HuH-7 (cell line): ENCODE data around the gene ZDHHC16.
"Not testable (repeated sequence)": the region's sequence is repeated elsewhere in the genome, so short reads cannot be mapped to it uniquely, and the experiment has no call there.

Experiments
- DNase-seq: peaks from one replicate; pipeline ENCODE4 v3.0.0; 2011; ENCODE audit warnings: low spot score

The ZDHHC16 gene

GRCh38 chr10:97434557-97434956, 11.4 kb upstream of the ZDHHC16 start:
- DNase-seq, result no peak

GRCh38 chr10:97435211-97435610, 10.8 kb upstream of the ZDHHC16 start:
- DNase-seq, result no peak

DNA sequence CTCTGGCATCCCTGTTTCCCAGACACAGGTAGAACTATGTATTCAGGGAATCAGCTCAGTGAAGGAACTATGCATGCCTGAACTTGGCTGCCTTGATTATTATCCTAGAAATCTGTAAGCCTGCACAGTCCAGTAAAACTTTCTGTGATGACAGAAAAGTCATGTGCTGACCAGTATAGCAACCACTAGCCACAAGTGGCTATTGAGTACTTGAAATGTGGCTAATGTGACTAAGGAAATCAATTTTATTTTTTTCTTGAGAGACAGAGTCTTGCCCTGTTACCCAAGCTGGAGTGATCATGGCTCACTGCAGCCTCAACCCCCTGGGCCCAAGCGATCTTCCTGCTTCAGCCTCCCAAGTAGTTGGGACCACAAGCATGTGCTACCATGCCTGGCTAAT, 3.7 kb upstream of the ZDHHC16 start:
- no peak for DNase-seq

GRCh38 chr10:97444212-97444611, 1.8 kb upstream of the ZDHHC16 start:
- no peak for DNase-seq

DNA sequence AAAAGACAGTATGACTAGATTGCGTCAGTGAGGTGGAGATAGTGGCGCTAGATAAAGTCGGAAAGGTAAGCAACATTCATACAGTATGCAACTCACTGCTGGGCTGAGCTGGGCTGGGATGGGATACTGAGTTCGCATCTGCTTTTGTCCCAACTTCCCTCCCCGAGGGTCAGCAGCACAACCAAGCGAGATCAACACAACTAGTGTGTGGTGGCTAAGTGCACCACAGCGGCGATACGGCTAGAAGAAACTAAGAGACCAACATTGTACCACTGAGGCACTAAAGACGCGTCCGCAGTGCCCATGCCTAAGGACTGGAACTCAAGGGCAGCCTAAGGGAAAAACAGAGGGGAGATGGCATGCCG, 636 bp upstream of the ZDHHC16 start:
- DNase-seq, result no peak

GRCh38 chr10:97450828-97451227, 4.9 kb downstream of the ZDHHC16 start:
- DNase-seq, result no peak

DNA sequence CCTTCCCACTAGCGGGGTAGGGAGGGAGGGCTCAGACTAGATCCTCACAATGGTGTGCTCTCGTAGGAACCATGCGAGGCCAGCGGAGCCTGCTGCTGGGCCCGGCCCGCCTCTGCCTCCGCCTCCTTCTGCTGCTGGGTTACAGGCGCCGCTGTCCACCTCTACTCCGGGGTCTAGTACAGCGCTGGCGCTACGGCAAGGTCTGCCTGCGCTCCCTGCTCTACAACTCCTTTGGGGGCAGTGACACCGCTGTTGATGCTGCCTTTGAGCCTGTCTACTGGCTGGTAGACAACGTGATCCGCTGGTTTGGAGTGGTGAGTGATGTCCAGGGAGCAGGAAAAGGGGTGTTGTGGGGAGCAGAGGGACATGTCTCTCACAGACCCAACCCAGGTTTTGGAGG, 5.6 kb downstream of the ZDHHC16 start:
- DNase-seq, result no peak

DNA sequence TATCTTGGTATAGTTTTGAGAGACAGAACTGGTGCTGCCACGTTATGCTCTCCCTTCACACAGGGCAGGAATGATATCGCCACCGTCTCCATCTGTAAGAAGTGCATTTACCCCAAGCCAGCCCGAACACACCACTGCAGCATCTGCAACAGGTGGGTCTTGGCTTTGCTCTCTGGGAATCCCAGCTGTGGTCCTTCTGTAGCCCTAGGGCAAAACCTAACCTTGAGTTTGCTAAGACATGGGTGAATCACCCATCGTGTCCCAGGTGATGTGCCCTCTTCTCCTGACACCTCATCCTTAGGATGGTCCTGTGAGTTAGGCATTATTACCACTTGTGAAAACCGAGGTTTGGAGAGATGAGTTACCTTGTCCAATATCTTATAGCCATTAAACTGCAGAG, 6.4 kb downstream of the ZDHHC16 start:
- no peak for DNase-seq

- DNase-seq, result no peak
Measured at GRCh38 chr10:97454330-97455036, 8.5 kb downstream of the ZDHHC16 start.

- DNase-seq, result no peak
Measured at GRCh38 chr10:97456034-97456685, 10.2 kb downstream of the ZDHHC16 start.

DNA sequence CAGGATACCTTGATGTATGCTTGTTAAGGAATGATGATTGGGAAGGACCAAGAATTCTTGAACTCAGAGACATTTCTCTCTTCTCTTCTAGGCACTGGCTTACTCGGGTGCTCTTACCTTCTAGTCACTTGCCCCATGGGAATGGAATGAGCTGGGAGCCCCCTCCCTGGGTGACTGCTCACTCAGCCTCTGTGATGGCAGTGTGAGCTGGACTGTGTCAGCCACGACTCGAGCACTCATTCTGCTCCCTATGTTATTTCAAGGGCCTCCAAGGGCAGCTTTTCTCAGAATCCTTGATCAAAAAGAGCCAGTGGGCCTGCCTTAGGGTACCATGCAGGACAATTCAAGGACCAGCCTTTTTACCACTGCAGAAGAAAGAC, 10.7 kb downstream of the ZDHHC16 start:
- DNase-seq, result no peak

GRCh38 chr10:97459111-97459510, 13.1 kb downstream of the ZDHHC16 start:
- no peak for DNase-seq

- DNase-seq, result no peak
Measured at GRCh38 chr10:97459933-97460332, 14.0 kb downstream of the ZDHHC16 start.

DNA sequence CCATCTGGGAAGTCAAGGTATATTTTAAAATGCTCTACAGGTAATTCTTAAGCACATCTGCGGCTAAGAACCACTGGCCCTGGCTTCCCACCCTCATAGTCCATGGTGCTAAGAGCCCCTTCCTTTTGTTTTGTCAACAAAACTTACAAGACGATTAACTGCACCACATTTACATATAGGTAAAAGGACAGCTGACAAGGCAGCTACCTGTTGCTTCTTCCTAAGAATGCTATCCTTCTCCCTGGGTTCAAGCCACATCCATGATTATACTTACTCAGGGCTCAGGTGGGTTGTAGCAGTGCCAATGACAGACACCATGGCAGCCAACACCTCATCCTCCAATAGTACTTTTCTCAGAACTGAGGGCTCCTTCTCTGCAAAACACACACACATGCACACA, 16.3 kb downstream of the ZDHHC16 start:
- DNase-seq, result no peak

- DNase-seq, result peak; percentile 62
Measured at GRCh38 chr10:97463363-97464132, 17.6 kb downstream of the ZDHHC16 start.

- DNase-seq, result no peak
Measured at GRCh38 chr10:97464226-97464625, 18.3 kb downstream of the ZDHHC16 start.

DNA sequence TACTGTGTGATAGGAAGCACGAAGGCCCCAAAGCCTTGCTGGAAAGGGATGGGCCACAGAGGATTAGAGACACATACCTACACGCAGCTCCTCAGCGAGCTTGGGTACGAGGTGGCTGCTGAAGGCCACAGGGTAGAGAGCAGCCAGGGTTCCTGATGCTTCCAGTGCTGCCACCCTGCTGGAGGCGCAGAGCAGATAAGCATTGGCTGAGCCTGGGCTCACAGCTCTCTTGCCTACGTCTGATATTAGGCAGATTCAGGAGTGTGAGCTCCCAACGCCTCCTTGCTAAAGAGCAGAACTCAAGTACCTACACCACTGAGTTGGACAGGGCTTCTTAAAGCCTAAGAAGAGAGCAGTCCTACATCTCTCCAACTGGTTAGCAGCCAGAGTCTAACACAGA, 20.0 kb downstream of the ZDHHC16 start:
- no peak for DNase-seq

GRCh38 chr10:97466755-97467154, 20.8 kb downstream of the ZDHHC16 start:
- DNase-seq, result no peak

GRCh38 chr10:97468162-97468561, 22.2 kb downstream of the ZDHHC16 start:
- no peak for DNase-seq

DNA sequence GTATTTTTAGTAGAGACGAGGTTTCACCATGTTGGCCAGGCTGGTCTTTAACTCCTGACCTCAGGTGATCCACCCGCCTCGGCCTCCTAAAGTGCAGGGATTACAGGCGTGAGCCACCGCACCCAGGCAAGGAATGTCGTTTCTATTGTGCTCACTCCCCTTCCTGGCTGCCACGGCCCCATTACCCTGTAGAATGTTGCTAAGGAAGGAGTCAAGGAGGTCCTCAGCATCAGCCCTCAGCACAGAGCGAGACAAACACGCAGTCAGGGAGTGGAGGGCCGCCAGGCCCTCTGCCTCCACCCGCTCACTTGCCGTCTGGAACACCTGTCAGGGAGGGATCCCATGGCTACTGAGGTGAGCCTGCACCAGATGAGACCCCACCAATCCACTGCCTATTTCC, 22.8 kb downstream of the ZDHHC16 start:
- not testable (repeated sequence) for DNase-seq

GRCh38 chr10:97474918-97475317, 28.9 kb downstream of the ZDHHC16 start:
- no peak for DNase-seq

DNA sequence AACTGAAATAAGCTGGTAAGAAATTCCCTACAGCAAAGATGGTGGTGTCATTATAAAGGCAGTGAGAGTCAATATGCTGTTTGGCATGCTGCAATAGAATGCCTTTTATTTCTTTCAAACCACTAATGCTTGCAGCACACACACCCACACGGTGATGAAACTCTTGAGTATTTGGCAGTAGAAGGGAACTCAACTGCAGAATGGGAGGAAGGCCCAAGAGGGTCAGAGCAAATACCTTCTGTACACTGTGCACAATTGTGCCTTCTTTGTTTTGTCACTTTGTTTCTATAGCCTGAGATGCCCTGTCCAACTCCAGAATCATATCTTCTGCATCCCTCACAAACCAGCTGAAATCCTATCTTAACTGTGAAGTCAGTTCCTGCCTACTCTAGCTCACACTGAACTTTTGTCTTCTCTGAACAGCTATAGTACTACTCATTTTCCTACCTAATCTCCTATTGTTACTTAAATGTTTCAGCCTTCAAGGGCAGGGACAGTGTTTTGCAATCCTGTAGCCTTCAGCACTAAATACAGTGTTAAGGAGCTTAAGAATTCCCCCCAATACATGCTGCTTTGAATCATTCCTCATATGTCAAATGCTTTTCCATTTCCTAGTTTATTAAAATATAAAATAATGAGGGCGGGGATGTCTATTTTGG, 30.1 kb downstream of the ZDHHC16 start:
- no peak for DNase-seq

DNA sequence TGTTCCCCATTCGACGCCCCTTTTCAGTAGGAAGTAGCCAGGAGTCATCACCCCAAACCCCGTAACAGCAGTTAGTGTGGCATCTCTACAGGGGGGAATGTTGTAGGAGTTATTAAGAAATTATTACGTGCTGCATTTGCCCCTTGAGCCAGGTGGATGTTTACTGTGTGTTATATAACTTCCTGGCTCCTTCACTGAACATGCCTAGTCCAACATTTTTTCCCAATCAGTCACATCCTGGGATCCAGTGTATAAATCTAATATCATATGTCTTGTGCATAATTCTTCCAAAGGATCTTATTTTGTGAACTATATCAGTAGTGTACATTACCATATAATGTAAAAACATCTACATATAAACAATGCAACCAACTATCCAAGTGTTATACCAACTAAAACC, 33.4 kb downstream of the ZDHHC16 start:
- DNase-seq, result not testable (repeated sequence)
